Measurements from ENCODE around the gene CEP95.
A peak's percentile ranks its signal among the peaks of the same experiment; 100 is the strongest.

Gene CEP95

DNA sequence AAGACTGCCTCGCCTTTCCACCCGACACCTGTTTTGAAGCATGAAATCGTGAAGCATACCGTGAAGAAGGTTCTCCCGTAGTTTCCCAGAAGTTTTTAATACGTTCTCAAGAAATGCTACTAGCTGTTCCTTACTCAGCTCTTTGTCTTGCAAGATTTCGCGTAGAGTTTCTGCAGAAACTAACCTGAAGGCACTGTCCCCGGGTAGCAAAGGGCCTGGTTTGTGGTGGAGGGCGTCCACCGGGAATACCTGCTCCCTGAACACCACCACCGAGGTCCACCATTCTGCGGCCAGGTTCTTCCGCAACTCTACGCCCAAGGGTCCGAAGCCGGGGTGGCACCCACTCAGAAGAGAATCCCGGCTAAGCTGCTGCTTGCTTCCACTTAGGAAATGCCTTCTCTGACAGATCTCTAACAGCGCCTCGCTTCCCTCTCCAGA is 10.4 kb upstream of the CEP95 start:
- DNase-seq (ENCODE audit: low read depth), result no peak
- TF ChIP-seq, protein P1, sequence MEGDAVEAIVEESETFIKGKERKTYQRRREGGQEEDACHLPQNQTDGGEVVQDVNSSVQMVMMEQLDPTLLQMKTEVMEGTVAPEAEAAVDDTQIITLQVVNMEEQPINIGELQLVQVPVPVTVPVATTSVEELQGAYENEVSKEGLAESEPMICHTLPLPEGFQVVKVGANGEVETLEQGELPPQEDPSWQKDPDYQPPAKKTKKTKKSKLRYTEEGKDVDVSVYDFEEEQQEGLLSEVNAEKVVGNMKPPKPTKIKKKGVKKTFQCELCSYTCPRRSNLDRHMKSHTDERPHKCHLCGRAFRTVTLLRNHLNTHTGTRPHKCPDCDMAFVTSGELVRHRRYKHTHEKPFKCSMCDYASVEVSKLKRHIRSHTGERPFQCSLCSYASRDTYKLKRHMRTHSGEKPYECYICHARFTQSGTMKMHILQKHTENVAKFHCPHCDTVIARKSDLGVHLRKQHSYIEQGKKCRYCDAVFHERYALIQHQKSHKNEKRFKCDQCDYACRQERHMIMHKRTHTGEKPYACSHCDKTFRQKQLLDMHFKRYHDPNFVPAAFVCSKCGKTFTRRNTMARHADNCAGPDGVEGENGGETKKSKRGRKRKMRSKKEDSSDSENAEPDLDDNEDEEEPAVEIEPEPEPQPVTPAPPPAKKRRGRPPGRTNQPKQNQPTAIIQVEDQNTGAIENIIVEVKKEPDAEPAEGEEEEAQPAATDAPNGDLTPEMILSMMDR (IDR thresholded peaks at IDR 0.05; ENCODE audit: control insufficient read depth, extremely low read depth, insufficient read depth), result no peak
- peak overlapping the region; percentile 83 for H3K4me3 ChIP-seq (ENCODE audit: low read depth, low read length)

DNA sequence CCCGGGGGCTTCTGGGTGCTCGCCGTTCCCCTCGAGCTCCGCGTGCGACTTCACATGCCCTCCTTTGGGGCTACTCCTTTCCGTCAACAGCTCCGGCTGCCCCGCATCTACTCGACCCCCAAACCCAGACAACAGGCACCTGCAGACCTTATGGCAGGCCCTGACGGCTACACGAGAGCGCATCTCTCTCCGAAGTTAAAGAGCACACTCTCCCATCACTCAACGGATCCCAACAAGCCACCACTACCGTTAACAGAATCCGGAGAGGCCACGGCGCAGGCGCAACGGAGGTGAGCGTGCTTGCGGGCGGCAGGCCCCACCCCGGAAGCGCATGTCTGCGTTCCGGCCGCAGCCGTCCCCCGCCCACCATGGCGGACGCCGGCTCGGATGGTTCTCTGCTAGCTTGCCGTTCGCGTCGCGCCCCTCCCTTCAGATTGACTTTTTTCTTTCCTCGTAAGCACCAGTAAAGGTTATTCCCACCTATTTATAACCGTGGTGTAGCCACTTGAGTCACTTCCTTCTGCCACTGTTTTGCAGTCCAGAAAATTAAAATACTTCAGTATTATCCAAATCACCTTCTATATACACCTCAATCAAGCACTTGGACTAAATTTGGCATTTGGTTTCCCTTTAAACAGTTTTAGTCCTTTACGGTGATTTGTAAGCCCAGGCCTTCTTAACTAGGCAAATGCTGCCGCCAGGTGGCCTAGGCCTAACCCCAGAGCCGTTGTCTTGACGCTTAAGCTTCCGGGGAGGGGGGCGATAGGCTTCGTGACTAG is 9.8 kb upstream of the CEP95 start, which contains the start of gene POLG2:
TSS of gene POLG2 (minus strand) at position 269 of the 779 bp plus-strand sequence. CDS start at position 183, 86 bp downstream.
- TF ChIP-seq, protein P1 (IDR thresholded peaks at IDR 0.05; ENCODE audit: control insufficient read depth, extremely low read depth, insufficient read depth), result peak; percentile 43

DNA sequence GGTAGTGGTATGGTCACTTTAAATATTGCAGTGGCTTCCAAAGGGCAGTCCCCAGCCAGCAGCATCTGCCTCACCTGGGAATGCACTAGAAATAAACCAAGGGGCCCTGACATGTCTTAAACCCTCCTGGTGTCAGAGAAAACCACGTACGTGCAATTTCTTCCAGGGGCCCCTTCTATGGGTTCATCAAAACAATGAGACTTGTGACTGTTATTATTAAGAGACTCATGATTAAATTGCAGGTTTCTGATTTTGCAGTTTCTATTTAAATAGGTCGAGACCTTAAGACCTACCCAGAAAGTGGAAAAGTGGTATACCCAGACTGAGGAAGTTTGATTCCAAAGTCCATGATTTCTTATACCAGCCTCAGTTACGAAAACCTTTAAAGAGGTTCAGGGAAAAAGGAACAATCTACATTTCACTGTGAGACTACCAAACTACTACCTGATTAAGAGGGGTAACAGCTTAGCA is 9.2 kb upstream of the CEP95 start:
- DNase-seq (ENCODE audit: low read depth), result no peak
- TF ChIP-seq, protein P1 (IDR thresholded peaks at IDR 0.05; ENCODE audit: control insufficient read depth, extremely low read depth, insufficient read depth), result no peak
- H3K4me3 ChIP-seq (ENCODE audit: low read depth, low read length), result peak overlapping the region; percentile 83

More for the DNA sequence above, 9.8 kb upstream of the CEP95 start, which contains the start of gene POLG2:
- DNase-seq (ENCODE audit: low read depth), result peak; percentile 73
- H3K4me3 ChIP-seq (ENCODE audit: low read depth, low read length), result peak within 1 kb of the TSS; percentile 83

DNA sequence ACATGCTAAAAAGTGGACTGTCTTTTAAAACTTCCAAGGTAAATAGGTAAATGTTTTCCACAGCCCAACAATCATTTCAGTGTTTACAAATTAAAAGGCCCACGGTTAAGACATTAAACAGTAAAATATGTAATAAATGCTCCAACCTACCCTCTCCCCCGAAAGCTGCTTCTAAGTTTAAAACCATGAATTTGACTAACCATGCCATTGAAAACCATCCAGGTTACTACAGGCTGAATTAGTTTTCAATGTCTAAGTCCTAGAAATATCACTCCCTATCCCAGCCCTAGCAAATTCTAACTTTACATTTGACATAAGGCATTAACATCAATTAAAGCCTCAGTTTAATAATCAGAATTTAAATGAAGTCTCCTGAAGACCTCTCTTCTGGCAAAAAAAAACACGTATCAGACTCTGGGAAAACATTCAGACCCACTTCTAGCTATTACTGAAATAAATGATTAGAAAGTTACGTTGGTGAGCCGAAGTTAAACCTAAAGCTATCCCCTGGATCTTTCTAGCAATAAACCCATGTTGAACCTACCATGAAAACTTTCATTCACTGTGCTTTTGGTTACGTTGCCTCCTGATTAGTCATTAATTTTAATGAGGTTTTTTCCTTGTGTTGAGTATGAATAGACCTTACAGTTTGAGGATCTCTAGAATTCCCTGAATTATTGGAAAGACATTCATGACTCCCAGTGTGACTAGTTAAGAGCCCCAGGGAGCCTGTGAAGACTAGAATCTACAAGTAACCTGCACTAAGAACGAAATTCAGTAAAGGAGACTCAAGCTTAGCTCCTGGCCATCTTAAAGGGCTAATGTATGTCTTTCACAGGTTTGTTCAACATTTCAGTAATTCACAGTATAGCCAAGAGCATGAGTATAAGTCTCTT is 8.2 kb upstream of the CEP95 start:
- no peak for DNase-seq (ENCODE audit: low read depth)
- TF ChIP-seq, protein P1 (IDR thresholded peaks at IDR 0.05; ENCODE audit: control insufficient read depth, extremely low read depth, insufficient read depth), result no peak
- no peak overlapping the region for H3K4me3 ChIP-seq (ENCODE audit: low read depth, low read length)

DNA sequence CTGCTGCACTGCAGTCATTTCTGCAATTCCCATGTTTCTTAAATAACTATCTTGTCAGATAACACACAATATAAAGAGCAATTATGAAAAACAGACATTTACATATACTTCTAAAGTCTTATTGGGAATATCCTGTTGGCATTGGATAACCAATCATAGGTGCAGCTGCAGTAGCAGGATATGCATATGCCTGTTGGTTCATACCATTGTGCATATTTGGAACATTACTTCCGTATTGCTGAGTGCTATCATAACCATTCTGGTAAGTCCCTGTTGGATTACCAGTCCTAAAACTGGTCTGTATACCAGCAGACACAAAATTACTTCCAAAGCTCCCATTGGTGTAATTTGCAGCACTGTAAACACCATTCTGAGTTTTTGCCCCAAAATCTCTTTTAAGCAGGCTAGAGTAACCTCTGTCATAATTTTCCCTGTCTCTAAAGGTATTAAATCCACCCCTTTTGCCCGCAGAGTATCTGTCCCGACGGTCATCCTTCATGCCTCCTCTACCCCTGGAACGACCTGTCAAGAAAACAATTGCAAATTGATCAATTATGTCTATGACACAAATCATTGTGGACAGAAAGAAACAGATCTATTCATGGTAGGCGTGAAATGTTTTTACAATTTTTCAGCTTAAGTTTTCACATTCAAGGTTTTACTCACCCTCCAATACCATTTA is 6.8 kb upstream of the CEP95 start:
- TF ChIP-seq, protein P1 (IDR thresholded peaks at IDR 0.05; ENCODE audit: control insufficient read depth, extremely low read depth, insufficient read depth), result no peak
- H3K4me3 ChIP-seq (ENCODE audit: low read depth, low read length), result no peak overlapping the region
- no peak for DNase-seq (ENCODE audit: low read depth)

DNA sequence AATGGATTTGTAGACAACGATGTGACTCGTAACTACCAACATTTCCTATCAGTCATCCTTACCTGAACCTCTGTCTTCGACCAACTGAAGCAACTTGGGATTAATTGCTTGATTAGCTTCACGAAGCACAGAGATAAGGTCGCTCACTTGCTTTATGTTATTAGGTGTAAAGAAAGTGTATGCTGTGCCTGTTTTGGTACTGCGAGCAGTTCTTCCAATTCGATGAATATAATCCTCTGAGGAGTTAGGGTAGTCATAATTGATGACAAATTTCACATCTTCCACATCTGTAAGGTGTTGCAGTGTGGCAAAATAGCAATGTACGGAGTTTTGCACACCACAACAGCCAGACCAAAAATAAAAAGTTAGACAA is 6.3 kb upstream of the CEP95 start:
- no peak for DNase-seq (ENCODE audit: low read depth)
- H3K4me3 ChIP-seq (ENCODE audit: low read depth, low read length), result no peak overlapping the region
- TF ChIP-seq, protein P1 (IDR thresholded peaks at IDR 0.05; ENCODE audit: control insufficient read depth, extremely low read depth, insufficient read depth), result no peak

Data from LNCaP clone FGC (cell line).